Measurements from ENCODE around the gene TBC1D10A. TPM values are rescaled to one million over a fixed set of nuclear protein-coding genes. Genes with fewer than 3 reads are reported as not detected.

Gene TBC1D10A
- total RNA-seq, 4 donors from 2014 or later, result 28.4 to 44.7 (median 35.9) TPM

GRCh38 chr22:30267382-30268302 is 59.1 kb downstream of the TBC1D10A start:
- peaks cover 4 to 6% of the 10 kb centered on the region in 2 donors for H3K4me1 ChIP-seq
- no peak overlapping the region for H3K4me3 ChIP-seq (replicated peaks in 1 of 3)
- H3K36me3 ChIP-seq, result no peaks in the 10 kb centered on the region
- H3K27ac ChIP-seq, result no peak overlapping the region
- intact Hi-C loops (cut with DNase I), result no loop called here
- H3K9me3 ChIP-seq, result no peaks in the 10 kb centered on the region
- TF ChIP-seq POLR2A (IDR thresholded peaks at IDR 0.05) (no peak), CTCF (IDR thresholded peaks at IDR 0.05) (no peak)
- no peaks in the 10 kb centered on the region for H3K27me3 ChIP-seq
- 80 to 84% methylated on average over 11 to 12 of the region's 14 CpGs for WGBS, 2 donors
- DNase-seq, result no peak

GRCh38 chr22:30266445-30267381 is 60.0 kb downstream of the TBC1D10A start, which contains the start of gene OSM:
OSM (minus strand) TSS chr22:30266851; CDS start chr22:30266799, 52 bp downstream.
- Histone ChIP-seq H3K4me3 (replicated peaks in 1 of 3) (no peak within 1 kb of the TSS), H3K27me3 (no peaks in the 10 kb centered on the region), H3K4me1 (peaks cover 4 to 6% of the 10 kb centered on the region in 2 donors), H3K9me3 (no peaks in the 10 kb centered on the region), H3K27ac (peak within 1 kb of the TSS in 1 of 3 donors; percentile 17), H3K36me3 (no peaks in the 10 kb centered on the region)
- 82 to 87% methylated on average over 18 to 27 of the region's 35 CpGs for WGBS, 2 donors
- intact Hi-C loops (cut with DNase I), result no loop called here
- no peak for TF ChIP-seq POLR2A (IDR thresholded peaks at IDR 0.05)
- no peak for TF ChIP-seq CTCF (IDR thresholded peaks at IDR 0.05)
- DNase-seq, result no peak

- intact Hi-C loops (cut with DNase I), result no loop called here
- no peak overlapping the region for H3K4me3 ChIP-seq (replicated peaks in 1 of 3)
Observed at GRCh38 chr22:30265823-30266444, 60.8 kb downstream of the TBC1D10A start.

GRCh38 chr22:30265131-30265720 is 61.5 kb downstream of the TBC1D10A start:
- TF ChIP-seq CTCF (IDR thresholded peaks at IDR 0.05), result no peak
- no peak for TF ChIP-seq POLR2A (IDR thresholded peaks at IDR 0.05)
- Histone ChIP-seq H3K27me3 (no peaks in the 10 kb centered on the region), H3K27ac (no peak overlapping the region), H3K36me3 (no peaks in the 10 kb centered on the region), H3K4me1 (peaks cover 4 to 6% of the 10 kb centered on the region in 2 donors), H3K4me3 (replicated peaks in 1 of 3) (no peak overlapping the region), H3K9me3 (no peaks in the 10 kb centered on the region)
- no peak for DNase-seq
- WGBS, 2 donors, result 74 to 88% methylated on average over 5 to 9 of the region's 9 CpGs
- intact Hi-C loops (cut with DNase I), result no loop called here

More at GRCh38 chr22:30265823-30266444, 60.8 kb downstream of the TBC1D10A start:
- TF ChIP-seq CTCF (IDR thresholded peaks at IDR 0.05) (no peak), POLR2A (IDR thresholded peaks at IDR 0.05) (no peak)
- 80 to 86% methylated on average over 16 to 24 of the region's 24 CpGs for WGBS, 2 donors
- no peaks in the 10 kb centered on the region for H3K36me3 ChIP-seq
- no peak overlapping the region for H3K27ac ChIP-seq
- peaks cover 4 to 6% of the 10 kb centered on the region in 2 donors for H3K4me1 ChIP-seq
- DNase-seq, result no peak
- no peaks in the 10 kb centered on the region for H3K27me3 ChIP-seq
- H3K9me3 ChIP-seq, result no peaks in the 10 kb centered on the region
